HG03064 (cell line): ENCODE data around the gene MYO5A.
"Not testable (repeated sequence)": the region's sequence is repeated elsewhere in the genome, so short reads cannot be mapped to it uniquely, and the experiment has no call there.

Experiments
- ATAC-seq: cut with Tn5 transposase; IDR thresholded peaks from one replicate; pipeline ENCODE4 v1.9.1; 2021; ENCODE audit warnings: low read depth; ENCODE audit not compliant: unreplicated experiment

Gene MYO5A

DNA sequence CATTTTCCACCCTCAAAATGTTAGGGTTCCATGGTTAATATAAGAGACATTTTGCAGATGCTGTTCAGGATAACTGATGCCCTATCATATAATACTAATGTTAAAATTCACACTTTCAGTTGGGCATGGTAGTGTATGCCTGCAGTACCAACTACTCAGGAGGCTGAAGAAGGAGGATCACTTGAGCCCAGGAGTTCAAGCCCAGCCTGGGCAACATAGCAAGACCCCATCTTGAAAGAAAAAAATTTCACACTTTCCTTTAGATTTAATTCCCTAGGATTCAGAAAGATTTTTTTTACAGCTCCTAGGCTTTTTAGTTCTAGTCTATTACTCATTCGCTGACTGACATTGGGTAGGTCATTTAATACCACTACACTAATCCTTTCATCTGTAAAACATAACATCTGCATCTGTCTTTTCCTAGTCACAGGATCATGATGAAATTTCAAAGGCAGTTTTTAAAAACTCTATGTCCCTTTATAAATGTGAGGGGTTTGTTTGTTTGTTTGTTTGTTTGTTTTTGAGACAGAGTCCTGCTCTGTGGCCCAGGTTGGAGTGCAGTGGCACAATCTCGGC is 103.7 kb downstream of the MYO5A start:
- ATAC-seq = no peak

DNA sequence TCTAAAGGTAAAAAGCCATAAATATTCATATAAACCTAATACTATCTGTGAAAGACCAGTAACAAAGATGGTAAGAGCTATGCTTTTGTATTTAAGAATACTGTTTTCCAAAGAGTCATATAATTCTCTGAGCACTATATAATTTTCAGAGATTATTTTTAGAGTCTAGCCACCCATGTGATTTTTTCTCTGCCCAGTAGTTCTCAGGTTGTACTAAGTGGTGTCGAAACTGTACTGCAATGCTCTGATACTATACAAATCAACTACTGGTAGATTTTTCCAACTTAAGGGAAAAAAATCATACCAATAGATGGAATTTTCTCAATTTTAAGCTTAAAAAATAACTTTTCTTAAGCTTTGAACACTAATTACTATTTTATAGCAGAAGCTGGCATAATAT is 104.8 kb downstream of the MYO5A start:
- no peak for ATAC-seq

GRCh38 chr15:52422001-52422400 is 106.7 kb downstream of the MYO5A start:
- ATAC-seq = no peak

DNA sequence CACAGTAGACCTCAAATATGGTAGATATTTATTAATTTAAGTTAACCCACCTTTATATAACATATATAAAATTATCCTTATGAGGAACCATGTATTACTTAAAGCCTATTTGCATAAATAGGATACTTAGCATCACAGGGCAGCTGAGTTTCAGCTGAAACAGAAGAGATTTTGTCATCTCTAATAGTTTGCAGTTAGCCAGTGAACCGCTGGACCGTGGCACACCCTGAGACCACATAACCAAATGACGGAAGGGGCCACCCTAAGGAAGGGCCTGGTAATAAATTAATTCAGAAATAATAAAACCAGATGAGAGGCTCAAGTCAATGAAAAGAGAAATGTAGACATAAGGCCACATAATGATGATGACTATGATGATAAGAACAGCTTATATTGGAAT is 107.7 kb downstream of the MYO5A start:
- ATAC-seq = peak; percentile 78

- ATAC-seq = no peak
Measured at GRCh38 chr15:52419494-52419893, 109.2 kb downstream of the MYO5A start.

GRCh38 chr15:52417957-52418356 is 110.7 kb downstream of the MYO5A start:
- no peak for ATAC-seq

GRCh38 chr15:52417521-52417920 is 111.2 kb downstream of the MYO5A start:
- ATAC-seq = no peak

DNA sequence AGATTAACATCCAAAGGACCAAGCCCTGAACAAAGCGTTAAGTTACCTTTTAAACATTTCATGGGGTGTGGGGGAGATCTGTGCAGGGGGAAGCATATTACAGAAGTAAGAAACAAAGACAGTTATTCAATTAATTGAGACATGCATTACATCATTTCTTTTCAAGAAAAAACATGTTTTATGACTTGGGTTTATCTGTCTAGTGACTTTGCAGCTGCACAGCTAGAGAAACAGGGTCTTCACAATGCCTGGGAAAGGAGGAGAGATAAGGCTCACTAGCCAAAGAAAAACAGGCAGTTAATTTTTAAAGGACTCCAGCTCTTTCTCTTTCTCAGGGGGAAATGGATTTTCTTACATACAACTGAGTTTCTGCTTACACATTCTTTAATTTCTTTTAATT is 112.1 kb downstream of the MYO5A start:
- not testable (repeated sequence) for ATAC-seq

DNA sequence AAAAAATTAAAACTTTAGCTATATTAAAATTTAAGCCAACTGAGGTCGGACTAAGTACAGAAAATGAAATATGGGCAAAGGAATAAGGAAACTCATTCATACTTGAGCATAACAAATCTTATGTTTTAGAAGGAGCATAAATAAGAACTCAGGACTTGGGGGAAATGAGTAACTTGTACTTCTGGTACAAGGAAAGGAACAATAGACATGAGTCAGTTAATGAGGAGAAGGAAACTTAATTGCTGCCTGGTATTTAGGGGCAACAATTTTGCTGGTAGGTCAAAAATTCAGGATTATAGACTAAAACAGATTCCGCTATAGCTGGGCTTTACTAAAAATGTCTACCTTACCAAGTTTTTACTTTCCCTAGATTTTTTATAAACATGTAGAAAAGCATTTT is 113.1 kb downstream of the MYO5A start:
- ATAC-seq = no peak

- no peak for ATAC-seq
Measured at GRCh38 chr15:52414936-52415335, 113.7 kb downstream of the MYO5A start.

DNA sequence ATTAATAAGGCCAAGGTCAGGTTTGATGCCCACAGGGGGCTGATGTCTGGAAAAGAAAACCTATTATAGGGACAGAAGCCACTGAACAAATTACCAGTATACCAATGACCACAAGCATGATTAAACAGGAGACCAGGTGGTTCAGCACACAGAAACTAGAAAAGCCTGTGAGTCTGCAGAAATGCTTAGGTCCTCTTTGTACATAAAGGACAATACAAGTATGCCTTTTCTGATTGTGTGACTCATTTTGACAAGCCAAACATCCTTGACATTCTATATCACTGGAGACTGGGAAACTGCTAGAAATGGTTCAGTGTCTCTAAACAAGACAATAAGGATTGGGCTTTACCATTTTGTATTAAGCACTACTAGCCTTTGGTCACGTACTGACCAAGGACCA is 119.9 kb downstream of the MYO5A start:
- peak; percentile 75 for ATAC-seq

DNA sequence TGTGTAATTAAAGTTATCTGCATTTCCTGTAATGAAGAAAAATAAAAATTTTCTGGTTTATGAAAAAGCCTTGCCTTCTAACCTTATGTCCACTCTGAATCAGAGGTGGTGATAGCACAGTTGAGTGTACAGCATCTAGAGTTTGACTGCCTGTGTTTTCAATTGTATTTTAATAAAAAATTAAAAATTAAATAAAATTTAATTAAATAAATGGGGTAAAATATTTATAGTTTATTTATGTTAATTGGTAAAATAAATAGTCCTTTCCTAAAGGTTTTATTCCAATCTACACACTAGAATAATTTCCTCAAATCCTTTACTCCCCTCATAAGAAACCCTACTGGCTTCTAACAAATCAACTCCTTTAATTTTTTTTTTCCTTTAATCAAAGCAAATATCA is 121.3 kb downstream of the MYO5A start:
- no peak for ATAC-seq

GRCh38 chr15:52406601-52407000 is 122.1 kb downstream of the MYO5A start:
- ATAC-seq = no peak

- no peak for ATAC-seq
Measured at GRCh38 chr15:52405856-52406255, 122.8 kb downstream of the MYO5A start.

GRCh38 chr15:52397118-52397517 is 131.6 kb downstream of the MYO5A start:
- no peak for ATAC-seq

DNA sequence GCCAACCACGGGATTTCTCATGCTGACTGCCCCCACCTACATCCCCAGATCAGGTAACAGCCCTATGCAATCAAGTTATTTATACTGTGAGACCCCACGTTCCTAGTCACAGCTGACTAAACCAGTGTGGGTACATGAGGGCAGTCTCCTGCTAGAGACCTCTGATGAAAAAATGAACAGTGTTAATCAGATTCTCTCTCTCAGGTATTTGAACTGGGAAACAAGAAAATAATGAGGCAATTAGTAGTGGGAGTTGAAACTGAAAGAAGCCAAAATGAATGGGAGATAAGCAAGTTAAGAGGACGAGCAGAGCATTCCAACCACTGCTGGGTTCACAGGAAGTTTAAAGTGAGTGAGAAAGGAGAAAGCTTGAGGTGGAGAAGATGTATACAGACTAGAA is 134.6 kb downstream of the MYO5A start:
- no peak for ATAC-seq

DNA sequence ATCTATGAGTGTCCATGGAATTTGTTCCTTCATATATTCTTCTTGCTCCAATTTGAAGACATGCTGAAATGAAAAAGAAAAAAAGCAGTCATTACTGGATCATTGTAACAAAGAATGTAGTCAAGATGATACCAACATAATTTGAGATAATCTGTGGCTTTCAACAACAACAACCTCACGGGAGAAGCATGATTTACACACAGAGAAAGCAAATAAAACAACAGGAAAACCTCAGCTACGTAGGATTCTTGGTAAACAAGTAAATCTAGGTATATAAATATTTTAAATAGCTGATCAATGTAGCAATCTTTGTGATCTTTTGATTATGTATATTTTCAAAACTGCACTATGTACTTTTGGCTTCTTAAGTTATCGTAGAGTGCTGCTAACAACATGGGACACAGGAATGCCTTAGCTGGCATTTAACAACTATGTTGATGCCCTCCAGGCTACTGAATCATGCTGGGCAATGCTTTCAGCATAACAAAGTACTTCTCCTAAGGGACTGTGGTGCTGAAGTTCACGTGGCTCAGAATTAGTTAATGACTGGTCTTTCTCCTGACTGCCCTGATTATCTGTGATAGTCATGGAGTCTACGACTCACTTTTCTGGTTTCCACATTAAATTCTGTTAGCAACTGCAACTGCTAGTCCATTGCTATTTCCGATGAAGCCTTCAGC is 136.5 kb downstream of the MYO5A start:
- no peak for ATAC-seq

GRCh38 chr15:52391069-52391468 is 137.6 kb downstream of the MYO5A start:
- no peak for ATAC-seq

- no peak for ATAC-seq
Measured at GRCh38 chr15:52385670-52386069, 143.0 kb downstream of the MYO5A start.

- no peak for ATAC-seq
Measured at GRCh38 chr15:52383100-52383588, 145.5 kb downstream of the MYO5A start.

DNA sequence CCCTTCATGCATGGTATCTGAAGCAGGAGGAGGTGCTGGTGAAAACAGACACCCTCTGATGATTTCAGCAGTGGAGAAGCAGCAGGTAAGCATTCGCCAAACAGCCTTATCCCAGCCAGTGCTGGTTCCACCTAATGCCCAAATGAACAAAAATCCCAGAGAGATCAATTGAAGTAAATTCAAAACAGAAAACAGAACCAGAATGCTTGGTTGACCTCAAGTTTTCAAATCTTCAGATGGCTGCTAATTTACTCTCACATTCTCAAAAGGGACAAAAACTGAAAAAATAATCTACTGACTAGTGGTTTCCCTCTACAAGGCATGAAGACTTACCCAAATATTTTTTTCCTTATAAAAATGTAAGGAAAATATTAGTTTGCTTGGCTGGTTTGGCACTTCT is 146.0 kb downstream of the MYO5A start:
- ATAC-seq = no peak

- ATAC-seq = peak; percentile 53
Measured at GRCh38 chr15:52379395-52380106, 149.1 kb downstream of the MYO5A start.
